Measurements from ENCODE around the gene IQGAP3. TPM values are rescaled to one million over a fixed set of nuclear protein-coding genes. Genes with fewer than 3 reads are reported as not detected.
A peak's percentile ranks its signal among the peaks of the same experiment; 100 is the strongest.

Gene IQGAP3
- 1 to 10 TPM in 1 of 4 donors, under 1 TPM in 2, not detected in 1; 0.06 to 1.1 (median 0.50) TPM for total RNA-seq

GRCh38 chr1:156571919-156572662, at the start of gene IQGAP3:
TSS of gene IQGAP3 (minus strand) at chr1:156572565. CDS start at chr1:156572529, 36 bp downstream.
- TF ChIP-seq CTCF (IDR thresholded peaks at IDR 0.05) (peak in 1 of 3 experiments; percentile 19), POLR2A (IDR thresholded peaks at IDR 0.05; ENCODE audit: low read depth) (no peak), POLR2AphosphoS5 (IDR thresholded peaks at IDR 0.05) (peak; percentile 56 to 67)
- Histone ChIP-seq H3K27me3 (peaks cover 0 to 8% (median 0%) of the 10 kb centered on the region in 4 donors), H3K9me3 (no peaks in the 10 kb centered on the region), H3K4me1 (peaks cover 7 to 17% (median 13%) of the 10 kb centered on the region in 4 donors), H3K36me3 (no peaks in the 10 kb centered on the region), H3K4me3 (peak within 1 kb of the TSS; percentile 44 to 57 (median 49)), H3K27ac (replicated peaks in 1 of 4) (no peak within 1 kb of the TSS)
- WGBS = under 1% methylated on average over 37 of the region's 38 CpGs
- DNase-seq (ENCODE audit: extremely low spot score) = no peak
- intact Hi-C loops (cut with DNase I) = loop anchor here (5.0 kb wide), 1 partner anchor 55 kb away; no protein-coding TSS in a partner anchor

- 38% methylated on average over 6 of the region's 6 CpGs for WGBS
- peaks cover 0 to 23% (median 6%) of the 10 kb centered on the region in 4 donors for H3K27me3 ChIP-seq
- no peaks in the 10 kb centered on the region for H3K36me3 ChIP-seq
- H3K9me3 ChIP-seq = no peaks in the 10 kb centered on the region
- H3K4me3 ChIP-seq = no peak overlapping the region
- no peak for DNase-seq (ENCODE audit: extremely low spot score)
- intact Hi-C loops (cut with DNase I) = loop anchor here (5.0 kb wide), 1 partner anchor 232 kb away; no protein-coding TSS in a partner anchor
- TF ChIP-seq EP300 (IDR thresholded peaks at IDR 0.05) = no peak
- no peak for TF ChIP-seq POLR2AphosphoS5 (IDR thresholded peaks at IDR 0.05)
- TF ChIP-seq POLR2A (IDR thresholded peaks at IDR 0.05; ENCODE audit: low read depth) = no peak
- no peak for TF ChIP-seq CTCF (IDR thresholded peaks at IDR 0.05)
- H3K27ac ChIP-seq (replicated peaks in 1 of 4) = no peak overlapping the region
- peaks cover 27 to 45% (median 38%) of the 10 kb centered on the region in 4 donors for H3K4me1 ChIP-seq
These were observed 47.2 kb upstream of the IQGAP3 start for GRCh38 chr1:156619582-156619955.

GRCh38 chr1:156618853-156619581, 46.7 kb upstream of the IQGAP3 start, which contains the start of gene HAPLN2:
TSS of gene HAPLN2 (plus strand) at chr1:156619415. CDS start at chr1:156623491, 4,076 bp downstream.
- H3K4me3 ChIP-seq = no peak within 1 kb of the TSS
- no peaks in the 10 kb centered on the region for H3K9me3 ChIP-seq
- no peak for DNase-seq (ENCODE audit: extremely low spot score)
- TF ChIP-seq EP300 (IDR thresholded peaks at IDR 0.05) = no peak
- TF ChIP-seq POLR2A (IDR thresholded peaks at IDR 0.05; ENCODE audit: low read depth) = no peak
- TF ChIP-seq POLR2AphosphoS5 (IDR thresholded peaks at IDR 0.05) = no peak
- peak in 1 of 3 experiments; percentile 12 for TF ChIP-seq CTCF (IDR thresholded peaks at IDR 0.05)
- peaks cover 0 to 17% (median 2%) of the 10 kb centered on the region in 4 donors for H3K27me3 ChIP-seq
- 34% methylated on average over 7 of the region's 7 CpGs for WGBS
- peak within 1 kb of the TSS in 1 of 4 donors; percentile 9 for H3K27ac ChIP-seq (replicated peaks in 1 of 4)
- no peaks in the 10 kb centered on the region for H3K36me3 ChIP-seq
- intact Hi-C loops (cut with DNase I) = loop anchor here (5.0 kb wide), 1 partner anchor 232 kb away; no protein-coding TSS in a partner anchor
- peaks cover 21 to 42% (median 35%) of the 10 kb centered on the region in 4 donors for H3K4me1 ChIP-seq

GRCh38 chr1:156616463-156616862, 44.1 kb upstream of the IQGAP3 start:
- Histone ChIP-seq H3K4me1 (peaks cover 17 to 34% (median 30%) of the 10 kb centered on the region in 4 donors), H3K4me3 (peak overlapping the region; percentile 11 to 29 (median 18)), H3K9me3 (no peaks in the 10 kb centered on the region), H3K36me3 (no peaks in the 10 kb centered on the region), H3K27ac (replicated peaks in 1 of 4) (peak overlapping the region; percentile 73 to 86 (median 82)), H3K27me3 (peaks cover 0 to 5% (median 0%) of the 10 kb centered on the region in 4 donors)
- TF ChIP-seq CTCF (IDR thresholded peaks at IDR 0.05) = peak in 2 of 3 experiments; percentile 9 to 13
- peak; percentile 74 to 83 for TF ChIP-seq POLR2AphosphoS5 (IDR thresholded peaks at IDR 0.05)
- peak; percentile 56 for TF ChIP-seq EP300 (IDR thresholded peaks at IDR 0.05)
- no peak for TF ChIP-seq POLR2A (IDR thresholded peaks at IDR 0.05; ENCODE audit: low read depth)
- no peak for DNase-seq (ENCODE audit: extremely low spot score)
- intact Hi-C loops (cut with DNase I) = loop anchor here (5.0 kb wide), 1 partner anchor 229 kb away; no protein-coding TSS in a partner anchor
- WGBS = 5% methylated on average over 5 of the region's 5 CpGs

All from esophagus muscularis mucosa (tissue), 4 donors.